ENCODE data around the gene LRRC66. TPM values are rescaled to one million over a fixed set of nuclear protein-coding genes. Genes with fewer than 3 reads are reported as not detected.

LRRC66 gene
- polyA plus RNA-seq, 1 donor (not counting 4 experiments of a cell fraction or from before 2014, with no cell fraction given): 0.28 TPM

DNA sequence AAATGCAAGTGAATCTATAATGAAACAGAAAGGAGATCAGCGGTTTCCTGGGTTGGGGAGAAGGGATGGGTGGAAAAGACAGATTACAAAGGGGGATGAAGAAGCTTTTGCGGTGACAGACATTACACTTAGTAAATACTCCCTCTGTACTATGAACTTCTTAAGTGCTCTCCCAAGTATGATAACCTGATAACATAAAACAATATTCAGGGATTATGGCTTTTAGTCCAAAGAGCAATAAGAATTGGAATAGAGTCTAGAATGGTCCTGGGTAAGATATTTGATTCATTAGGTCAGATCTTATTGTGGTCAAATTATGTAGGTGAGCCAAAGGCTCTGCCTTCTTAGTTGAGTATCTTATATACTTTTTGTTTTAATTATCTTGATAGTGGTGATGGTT, 9.2 kb downstream of the LRRC66 start:
- no peaks in the 10 kb centered on the region for H3K4me1 ChIP-seq (ENCODE audit: control insufficient read depth, extremely low read depth, insufficient read depth, low read length)
- no peak overlapping the region for H3K4me3 ChIP-seq (ENCODE audit: control insufficient read depth in 2 of 3, extremely low read depth in 1 of 3, insufficient read depth in 2 of 3, low read depth in 1 of 3, low read length in 3 of 3)
- H3K4me2 ChIP-seq (ENCODE audit: control insufficient read depth, extremely low read depth, insufficient read depth, low read depth, low read length): no peak overlapping the region
- no peak overlapping the region for H3K27ac ChIP-seq (ENCODE audit: control insufficient read depth, insufficient read depth, low read length)
- H3K36me3 ChIP-seq (ENCODE audit: control insufficient read depth in 2 of 2, extremely low read depth in 1 of 2, insufficient read depth in 2 of 2, low read length in 2 of 2): no peaks in the 10 kb centered on the region
- no peaks in the 10 kb centered on the region for H3K79me2 ChIP-seq (ENCODE audit: control insufficient read depth, insufficient read depth, low read length)
- H2AFZ ChIP-seq (ENCODE audit: control insufficient read depth, low read length): no peak overlapping the region
- dilution Hi-C loops (cut with MboI; ENCODE audit: extremely low pct_ligation_motif_present, low sequenced_read_pairs): no loop called here
- H3K9me3 ChIP-seq (ENCODE audit: control insufficient read depth, low read depth, low read length): no peaks in the 10 kb centered on the region
- no peaks in the 10 kb centered on the region for H3K9me1 ChIP-seq (ENCODE audit: control insufficient read depth, extremely low read depth, insufficient read depth, low read length)
- DNase-seq (ENCODE audit: low read depth, low spot score): no peak
- H3K27me3 ChIP-seq (ENCODE audit: control insufficient read depth, extremely low read depth, insufficient read depth, low read length): no peaks in the 10 kb centered on the region
- TF ChIP-seq, protein P1, sequence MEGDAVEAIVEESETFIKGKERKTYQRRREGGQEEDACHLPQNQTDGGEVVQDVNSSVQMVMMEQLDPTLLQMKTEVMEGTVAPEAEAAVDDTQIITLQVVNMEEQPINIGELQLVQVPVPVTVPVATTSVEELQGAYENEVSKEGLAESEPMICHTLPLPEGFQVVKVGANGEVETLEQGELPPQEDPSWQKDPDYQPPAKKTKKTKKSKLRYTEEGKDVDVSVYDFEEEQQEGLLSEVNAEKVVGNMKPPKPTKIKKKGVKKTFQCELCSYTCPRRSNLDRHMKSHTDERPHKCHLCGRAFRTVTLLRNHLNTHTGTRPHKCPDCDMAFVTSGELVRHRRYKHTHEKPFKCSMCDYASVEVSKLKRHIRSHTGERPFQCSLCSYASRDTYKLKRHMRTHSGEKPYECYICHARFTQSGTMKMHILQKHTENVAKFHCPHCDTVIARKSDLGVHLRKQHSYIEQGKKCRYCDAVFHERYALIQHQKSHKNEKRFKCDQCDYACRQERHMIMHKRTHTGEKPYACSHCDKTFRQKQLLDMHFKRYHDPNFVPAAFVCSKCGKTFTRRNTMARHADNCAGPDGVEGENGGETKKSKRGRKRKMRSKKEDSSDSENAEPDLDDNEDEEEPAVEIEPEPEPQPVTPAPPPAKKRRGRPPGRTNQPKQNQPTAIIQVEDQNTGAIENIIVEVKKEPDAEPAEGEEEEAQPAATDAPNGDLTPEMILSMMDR (optimal IDR thresholded peaks at IDR 0.05 in 1 of 3, IDR thresholded peaks at IDR 0.05 in 1 of 3, conservative IDR thresholded peaks at IDR 0.05 in 1 of 3; ENCODE audit: extremely low read depth in 1 of 3, insufficient read depth in 2 of 3, low read length in 3 of 3): no peak
- TF ChIP-seq EZH2 (IDR thresholded peaks at IDR 0.05; ENCODE audit: low read length): no peak
- no peaks in the 10 kb centered on the region for H4K20me1 ChIP-seq (ENCODE audit: control insufficient read depth, extremely low read depth, insufficient read depth, low read length)
- FAIRE-seq: no peak
- H3K9ac ChIP-seq (ENCODE audit: control insufficient read depth, extremely low read depth, insufficient read depth, low read length): no peak overlapping the region

GRCh38 chr4:52006887-52007286, 13.3 kb downstream of the LRRC66 start:
- Histone ChIP-seq H3K27ac (ENCODE audit: control insufficient read depth, insufficient read depth, low read length) (no peak overlapping the region), H3K9ac (ENCODE audit: control insufficient read depth, extremely low read depth, insufficient read depth, low read length) (no peak overlapping the region), H3K79me2 (ENCODE audit: control insufficient read depth, insufficient read depth, low read length) (no peaks in the 10 kb centered on the region), H3K4me3 (ENCODE audit: control insufficient read depth in 2 of 3, extremely low read depth in 1 of 3, insufficient read depth in 2 of 3, low read depth in 1 of 3, low read length in 3 of 3) (no peak overlapping the region), H3K4me1 (ENCODE audit: control insufficient read depth, extremely low read depth, insufficient read depth, low read length) (no peaks in the 10 kb centered on the region), H3K27me3 (ENCODE audit: control insufficient read depth, extremely low read depth, insufficient read depth, low read length) (no peaks in the 10 kb centered on the region), H3K9me3 (ENCODE audit: control insufficient read depth, low read depth, low read length) (no peaks in the 10 kb centered on the region), H3K4me2 (ENCODE audit: control insufficient read depth, extremely low read depth, insufficient read depth, low read depth, low read length) (no peak overlapping the region), H2AFZ (ENCODE audit: control insufficient read depth, low read length) (no peak overlapping the region), H3K36me3 (ENCODE audit: control insufficient read depth in 2 of 2, extremely low read depth in 1 of 2, insufficient read depth in 2 of 2, low read length in 2 of 2) (no peaks in the 10 kb centered on the region), H4K20me1 (ENCODE audit: control insufficient read depth, extremely low read depth, insufficient read depth, low read length) (no peaks in the 10 kb centered on the region), H3K9me1 (ENCODE audit: control insufficient read depth, extremely low read depth, insufficient read depth, low read length) (no peaks in the 10 kb centered on the region)
- DNase-seq (ENCODE audit: low read depth, low spot score) (no peak), FAIRE-seq (no peak)
- TF ChIP-seq, protein P1 (optimal IDR thresholded peaks at IDR 0.05 in 1 of 3, IDR thresholded peaks at IDR 0.05 in 1 of 3, conservative IDR thresholded peaks at IDR 0.05 in 1 of 3; ENCODE audit: extremely low read depth in 1 of 3, insufficient read depth in 2 of 3, low read length in 3 of 3): no peak
- TF ChIP-seq EZH2 (IDR thresholded peaks at IDR 0.05; ENCODE audit: low read length): no peak
- dilution Hi-C loops (cut with MboI; ENCODE audit: extremely low pct_ligation_motif_present, low sequenced_read_pairs): no loop called here

Measured in keratinocyte (primary cell).